ENCODE data around the gene CDCP1. TPM values are rescaled to one million over a fixed set of nuclear protein-coding genes. Genes with fewer than 3 reads are reported as not detected.
A peak's percentile ranks its signal among the peaks of the same experiment; 100 is the strongest.

CDCP1 gene
- total and polyA plus RNA-seq, 2 experiments from 2014 or later = 5.4 to 8.8 TPM

DNA sequence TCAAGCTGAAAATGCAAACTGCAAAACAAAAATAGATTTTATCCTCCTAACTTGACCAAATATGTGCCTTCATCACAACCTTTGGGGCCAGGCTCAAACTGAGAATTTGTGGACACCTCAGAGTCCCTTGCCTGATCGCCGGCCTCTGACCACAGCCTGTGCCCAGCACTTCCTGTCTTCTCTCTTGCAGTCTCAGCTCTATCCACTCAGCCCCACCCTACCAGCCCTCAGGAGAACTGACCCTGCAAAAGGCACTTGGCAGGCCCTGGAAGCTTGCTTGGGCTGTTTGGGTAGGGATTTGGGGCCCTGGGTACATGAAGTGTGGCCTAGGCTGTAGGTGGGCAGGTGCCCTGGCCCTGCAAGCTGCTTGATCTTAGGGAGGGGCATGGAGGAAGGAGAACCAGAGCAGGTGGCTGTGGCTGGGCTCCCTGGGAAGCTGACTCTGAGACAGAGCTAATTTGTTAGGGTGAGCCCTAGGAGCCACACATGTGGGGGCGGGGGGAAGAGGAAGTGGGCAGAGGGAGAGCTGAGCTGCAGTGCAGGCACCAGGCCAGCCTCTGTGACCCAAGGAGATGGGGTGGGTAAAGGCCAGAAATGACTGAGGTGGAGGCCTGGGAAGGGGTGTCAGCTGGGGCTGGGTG lies 111.4 kb downstream of the CDCP1 start:
- no peak for DNase-seq
- no peak overlapping the region for H3K9ac ChIP-seq
- H3K9me3 ChIP-seq (ENCODE audit: low read depth) = no peaks in the 10 kb centered on the region
- H3K27me3 ChIP-seq (replicated peaks; ENCODE audit: insufficient read depth) = no peaks in the 10 kb centered on the region
- in situ Hi-C loops (cut with MboI) = loop anchor here (10.0 kb wide), 1 partner anchor 630 kb away; no protein-coding TSS in a partner anchor
- no peaks in the 10 kb centered on the region for H3K36me3 ChIP-seq (ENCODE audit: low read depth)
- TF ChIP-seq EZH2phosphoT487 (IDR thresholded peaks at IDR 0.05; ENCODE audit: insufficient read depth, low read depth) (no peak), EZH2 (IDR thresholded peaks at IDR 0.05; ENCODE audit: insufficient read depth, poor library complexity, severe bottlenecking) (no peak)
- H3K79me2 ChIP-seq (ENCODE audit: insufficient read depth) = no peaks in the 10 kb centered on the region
- no peaks in the 10 kb centered on the region for H3K9me2 ChIP-seq (ENCODE audit: insufficient read depth)
- no peak overlapping the region for H3K4me3 ChIP-seq
- H4K20me1 ChIP-seq (ENCODE audit: insufficient read depth) = no peaks in the 10 kb centered on the region
- H3F3A ChIP-seq (ENCODE audit: insufficient read depth) = no peaks in the 10 kb centered on the region; the same call in 1 of the 2 replicates
- no peak overlapping the region for H2AFZ ChIP-seq
- H3K27ac ChIP-seq = no peak overlapping the region
- peaks cover 12% of the 10 kb centered on the region for H3K4me1 ChIP-seq (ENCODE audit: insufficient read depth)
- 73 to 80% methylated on average over 3 of the region's 3 CpGs for WGBS, 2 experiments (ENCODE audit: low coverage in 1 of 2, low lambda C conversion rate in 2 of 2, missing lambda C conversion rate in 2 of 2)
- H3K4me2 ChIP-seq (ENCODE audit: unreplicated experiment) = no peak overlapping the region

DNA sequence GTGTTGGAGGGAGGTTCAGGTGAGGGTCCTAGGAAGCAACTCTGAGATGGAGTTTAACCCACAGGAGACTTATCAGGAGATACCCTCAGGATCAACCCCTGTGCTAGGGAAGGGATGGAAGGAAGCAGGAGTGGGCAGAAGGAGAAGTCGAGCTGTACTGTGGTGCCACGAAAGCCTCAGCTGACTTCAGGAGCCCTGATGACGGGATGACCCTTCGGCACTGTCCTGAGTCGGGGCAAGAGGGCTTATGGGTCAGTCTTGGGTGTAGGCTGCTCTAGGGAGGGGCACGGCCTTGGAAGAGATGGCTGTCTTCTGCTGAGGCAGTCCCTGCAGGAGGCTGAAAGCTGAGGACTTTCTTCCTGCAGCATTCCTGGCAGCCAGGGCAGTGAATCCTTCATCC lies 112.4 kb downstream of the CDCP1 start:
- Histone ChIP-seq H3K27ac (no peak overlapping the region), H3K9me3 (ENCODE audit: low read depth) (no peaks in the 10 kb centered on the region), H2AFZ (no peak overlapping the region), H3K4me3 (no peak overlapping the region), H3K79me2 (ENCODE audit: insufficient read depth) (no peaks in the 10 kb centered on the region), H3F3A (ENCODE audit: insufficient read depth) (peaks cover 6% of the 10 kb centered on the region), H3K4me2 (ENCODE audit: unreplicated experiment) (no peak overlapping the region), H3K9ac (no peak overlapping the region), H3K4me1 (ENCODE audit: insufficient read depth) (peaks cover 19% of the 10 kb centered on the region), H3K9me2 (ENCODE audit: insufficient read depth) (no peaks in the 10 kb centered on the region), H3K36me3 (ENCODE audit: low read depth) (no peaks in the 10 kb centered on the region), H4K20me1 (ENCODE audit: insufficient read depth) (no peaks in the 10 kb centered on the region), H3K27me3 (replicated peaks; ENCODE audit: insufficient read depth) (no peaks in the 10 kb centered on the region)
- TF ChIP-seq EZH2phosphoT487 (IDR thresholded peaks at IDR 0.05; ENCODE audit: insufficient read depth, low read depth) (no peak), EZH2 (IDR thresholded peaks at IDR 0.05; ENCODE audit: insufficient read depth, poor library complexity, severe bottlenecking) (no peak)
- DNase-seq = no peak
- 68 to 72% methylated on average over 6 of the region's 6 CpGs for WGBS, 2 experiments (ENCODE audit: low coverage in 1 of 2, low lambda C conversion rate in 2 of 2, missing lambda C conversion rate in 2 of 2)
- in situ Hi-C loops (cut with MboI) = loop anchor here (10.0 kb wide), 1 partner anchor 631 kb away; no protein-coding TSS in a partner anchor

Small RNA genes lying within 50 kb of the gene (small RNA-seq; reads per million reads assigned to genes)
- gene RNU5B-3P (ENCODE audit: low read depth, low replicate concordance) = 5.3 reads per million, percentile 79 among the genes with 10 or more reads in this experiment

Other genes starting within 250 kb of the CDCP1 start
- gene ZDHHC3, start 170.2 kb downstream of the CDCP1 start, total RNA-seq (2014; rRNA removed; shearing (Covaris generic)) = 76.2 and 89.5 TPM in 2 replicates
- gene ZDHHC3, start 170.2 kb downstream of the CDCP1 start, polyA plus RNA-seq (2016; fragmentation: Nextera tagmentation; extraction: Ambion mirVana) = 48.7 and 48.9 TPM in 2 replicates
- 31.1 and 60.7 TPM in 2 replicates for gene EXOSC7, start 170.1 kb downstream of the CDCP1 start, total RNA-seq (2014; rRNA removed; shearing (Covaris generic))
- 49.1 and 53.5 TPM in 2 replicates for gene EXOSC7, start 170.1 kb downstream of the CDCP1 start, polyA plus RNA-seq (2016; fragmentation: Nextera tagmentation; extraction: Ambion mirVana)
- 42.1 and 45.4 TPM in 2 replicates for gene CLEC3B, start 120.1 kb downstream of the CDCP1 start, total RNA-seq (2014; rRNA removed; shearing (Covaris generic))
- 48.8 and 49.5 TPM in 2 replicates for gene CLEC3B, start 120.1 kb downstream of the CDCP1 start, polyA plus RNA-seq (2016; fragmentation: Nextera tagmentation; extraction: Ambion mirVana)
- 24.4 and 33.0 TPM in 2 replicates for gene TMEM158, start 79.9 kb upstream of the CDCP1 start, total RNA-seq (2014; rRNA removed; shearing (Covaris generic))
- gene TMEM158, start 79.9 kb upstream of the CDCP1 start, polyA plus RNA-seq (2016; fragmentation: Nextera tagmentation; extraction: Ambion mirVana) = 3.3 and 4.5 TPM in 2 replicates
- gene LARS2, start 242.2 kb upstream of the CDCP1 start, total RNA-seq (2014; rRNA removed; shearing (Covaris generic)) = 13.7 and 18.2 TPM in 2 replicates
- gene LARS2, start 242.2 kb upstream of the CDCP1 start, polyA plus RNA-seq (2016; fragmentation: Nextera tagmentation; extraction: Ambion mirVana) = 7.1 and 7.5 TPM in 2 replicates

Measured in GM23248 (cell line).